Upper lobe of left lung (tissue), 4 donors: ENCODE data around the gene DPPA2.

Experiments
- POLR2A ChIP-seq, 4 donors: fragments of 450-650 bp; IDR thresholded peaks; one replicate each; pipeline ENCODE4 v1.5.1; 2016 to 2017; ENCODE audit warnings: antibody characterized with exemption in 4 of 4, mild to moderate bottlenecking in 2 of 4
- POLR2AphosphoS5 ChIP-seq, 2 donors: sonication (generic); formaldehyde crosslinking; IDR thresholded peaks; one replicate each; pipeline ENCODE4 v1.5.1; 2017; ENCODE audit warnings: antibody characterized with exemption in 2 of 2
- TF ChIP-seq, protein P1 (sequence below), 6 experiments: fragments of 450-650 bp in 4 of 6; fragments of 200-600 bp in 2 of 6; sonication (generic) in 2 of 6; IDR thresholded peaks; one replicate each; pipeline ENCODE4 v1.5.1; 2016 to 2019; ENCODE audit warnings: antibody characterized with exemption in 6 of 6

DNA sequence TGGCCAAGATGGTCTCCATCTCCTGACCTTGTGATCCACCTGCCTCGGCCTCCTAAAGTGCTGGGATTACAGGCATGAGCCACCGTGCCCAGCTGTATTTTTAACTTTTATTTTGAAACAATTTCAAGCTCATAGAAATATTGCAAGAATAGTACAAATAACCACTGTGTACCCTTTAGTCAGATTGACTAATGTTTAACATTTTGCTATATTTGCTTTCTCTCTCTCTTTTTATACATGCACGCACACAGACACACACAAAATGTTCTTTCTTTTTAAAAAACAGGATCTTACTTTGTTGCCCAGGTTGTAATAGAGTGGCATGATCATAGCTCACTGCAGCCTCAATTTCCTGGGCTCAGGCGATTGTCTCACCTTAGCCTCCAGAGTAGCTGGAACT lies 46.5 kb upstream of the DPPA2 start:
- TF ChIP-seq, protein P1, sequence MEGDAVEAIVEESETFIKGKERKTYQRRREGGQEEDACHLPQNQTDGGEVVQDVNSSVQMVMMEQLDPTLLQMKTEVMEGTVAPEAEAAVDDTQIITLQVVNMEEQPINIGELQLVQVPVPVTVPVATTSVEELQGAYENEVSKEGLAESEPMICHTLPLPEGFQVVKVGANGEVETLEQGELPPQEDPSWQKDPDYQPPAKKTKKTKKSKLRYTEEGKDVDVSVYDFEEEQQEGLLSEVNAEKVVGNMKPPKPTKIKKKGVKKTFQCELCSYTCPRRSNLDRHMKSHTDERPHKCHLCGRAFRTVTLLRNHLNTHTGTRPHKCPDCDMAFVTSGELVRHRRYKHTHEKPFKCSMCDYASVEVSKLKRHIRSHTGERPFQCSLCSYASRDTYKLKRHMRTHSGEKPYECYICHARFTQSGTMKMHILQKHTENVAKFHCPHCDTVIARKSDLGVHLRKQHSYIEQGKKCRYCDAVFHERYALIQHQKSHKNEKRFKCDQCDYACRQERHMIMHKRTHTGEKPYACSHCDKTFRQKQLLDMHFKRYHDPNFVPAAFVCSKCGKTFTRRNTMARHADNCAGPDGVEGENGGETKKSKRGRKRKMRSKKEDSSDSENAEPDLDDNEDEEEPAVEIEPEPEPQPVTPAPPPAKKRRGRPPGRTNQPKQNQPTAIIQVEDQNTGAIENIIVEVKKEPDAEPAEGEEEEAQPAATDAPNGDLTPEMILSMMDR (IDR thresholded peaks at IDR 0.05): no peak
- no peak for TF ChIP-seq POLR2AphosphoS5 (IDR thresholded peaks at IDR 0.05)
- TF ChIP-seq POLR2A (IDR thresholded peaks at IDR 0.05): no peak
